K562 (cell line): ENCODE measurements around the gene LPAR5. TPM values are rescaled to one million over a fixed set of nuclear protein-coding genes. Genes with fewer than 3 reads are reported as not detected.

Source experiments
- ATAC-seq: fragments of 200-7000 bp; cut with Tn5 transposase; 3 replicates; pipeline ENCODE4 v1.9.1; 2020; ENCODE audit warnings: moderate library complexity
- BruUV-seq: library from RNA; stranded (reverse); fragments of 400-500 nt; replicated peaks from 2 replicates; lab custom pipeline; 2021; lab: Mats Ljungman, UMichigan
- CTCF ChIA-PET: fragments of 300-600 bp; formaldehyde crosslinking; extraction: SDS; loops from one replicate; lab custom pipeline; 2021; ENCODE audit warnings: low intra/inter-chr PET ratio; lab: Yijun Ruan, JAX
- POLR2A ChIA-PET: fragments of 300-600, 350-650 bp; sonication (Branson Sonifier 250); formaldehyde crosslinking; extraction: SDS; loops from one replicate; lab custom pipeline; 2021; ENCODE audit warnings: antibody characterized with exemption, inconsistent platforms; lab: Yijun Ruan, JAX
- DNase-seq, 4 experiments: peaks; one replicate each; pipeline versions ENCODE4 v3.0.0 to v3.0.0-alpha.2; 2011 to 2018; ENCODE audit warnings: low spot score in 3 of 4, mixed read lengths in 3 of 4; ENCODE audit errors: extremely low read depth in 1 of 4
- FAIRE-seq: peaks from 2 replicates; lab custom pipeline; 2011; peaks lifted over from hg19 to GRCh38; lab: Jason Lieb, UNC
- H2AFZ ChIP-seq: 2 replicates; pipeline ENCODE4 v1.6.0; 2011; ENCODE audit warnings: low read depth, low read length, control low read depth, inconsistent platforms
- H3K27ac ChIP-seq: fragments of 200-600 bp; 3 replicates; pipeline ENCODE4 v1.8.0; 2011; ENCODE audit warnings: low read depth, mild to moderate bottlenecking, control low read depth, inconsistent platforms, low read length, moderate library complexity, mixed read lengths; ENCODE audit errors: extremely low read depth
- H3K27me3 ChIP-seq, 2 experiments: fragments of 300-600 bp in 1 of 2; 2 replicates in 1 of 2; 3 replicates in 1 of 2; pipeline versions ENCODE4 v1.6.0 to v1.8.0; 2011; ENCODE audit warnings: inconsistent platforms in 2 of 2, low read length in 2 of 2, mild to moderate bottlenecking in 1 of 2, mixed read lengths in 1 of 2, moderate library complexity in 1 of 2; ENCODE audit not compliant: control insufficient read depth in 2 of 2, insufficient read depth in 2 of 2
- H3K36me3 ChIP-seq: fragments of 300-600 bp; 3 replicates; pipeline ENCODE4 v1.8.0; 2011; ENCODE audit warnings: mild to moderate bottlenecking, low read length, inconsistent platforms; ENCODE audit not compliant: control insufficient read depth, insufficient read depth
- H3K4me1 ChIP-seq, 2 experiments: fragments of 200-600 bp in 1 of 2; replicated peaks in 1 of 2; 2 replicates in 1 of 2; 3 replicates in 1 of 2; pipeline versions ENCODE4 v1.5.1 to v1.8.0; 2011; ENCODE audit warnings: inconsistent platforms in 2 of 2, low read length in 2 of 2, mild to moderate bottlenecking in 1 of 2, mixed read lengths in 1 of 2, moderate library complexity in 1 of 2; ENCODE audit not compliant: control insufficient read depth in 2 of 2, insufficient read depth in 2 of 2
- H3K4me2 ChIP-seq: 2 replicates; pipeline ENCODE4 v1.6.1; 2011; ENCODE audit warnings: low read length, control low read depth, inconsistent platforms, mixed read lengths; ENCODE audit not compliant: insufficient read depth
- H3K4me3 ChIP-seq: fragments of 200-600 bp; sonication (generic), shearing (Covaris generic); 2 replicates; pipeline ENCODE4 v1.5.1; 2016; ENCODE audit warnings: control low read depth, inconsistent platforms
- H3K79me2 ChIP-seq: fragments of 200-600 bp; 3 replicates; pipeline ENCODE4 v1.8.0; 2011; ENCODE audit warnings: low read length, inconsistent platforms; ENCODE audit not compliant: control insufficient read depth, insufficient read depth
- H3K9ac ChIP-seq, 2 experiments: 2 replicates each; pipeline versions ENCODE4 v1.6.0 to v1.6.1; 2011; ENCODE audit warnings: low read depth in 2 of 2, low read length in 2 of 2, control low read depth in 1 of 2, inconsistent platforms in 1 of 2, mild to moderate bottlenecking in 1 of 2, mixed read lengths in 1 of 2; ENCODE audit not compliant: insufficient read depth in 1 of 2
- H3K9me1 ChIP-seq: one replicate; pipeline ENCODE4 v1.6.0; 2011; ENCODE audit warnings: inconsistent platforms, mild to moderate bottlenecking, low read length, moderate library complexity; ENCODE audit not compliant: control insufficient read depth, insufficient read depth
- H3K9me3 ChIP-seq: replicated peaks from 2 replicates; pipeline ENCODE4 v1.5.1; 2011; ENCODE audit warnings: low read depth, low read length, inconsistent platforms; ENCODE audit not compliant: control insufficient read depth, insufficient read depth
- H4K20me1 ChIP-seq: replicated peaks from 2 replicates; pipeline ENCODE4 v1.6.1; 2011; ENCODE audit warnings: low read length, inconsistent platforms, mixed read lengths; ENCODE audit not compliant: control insufficient read depth, insufficient read depth
- ARID3A ChIP-seq: IDR thresholded peaks from 2 replicates; pipeline ENCODE4 v1.6.1; 2012; ENCODE audit warnings: low read depth, low read length, improper control_type of control experiment, borderline replicate concordance
- CTCF ChIP-seq, 3 experiments: IDR thresholded peaks in 2 of 3; conservative IDR thresholded peaks in 1 of 3; 2 replicates each; pipeline ENCODE4 v1.5.1; 2011 to 2012; ENCODE audit warnings: low read length in 3 of 3, mild to moderate bottlenecking in 3 of 3, control low read depth in 2 of 3, improper control_type of control experiment in 1 of 3, inconsistent platforms in 1 of 3, low read depth in 1 of 3, mixed read lengths in 1 of 3, moderate library complexity in 1 of 3; ENCODE audit not compliant: insufficient read depth in 2 of 3
- RAD21 ChIP-seq, 2 experiments: fragments of 250-450 bp in 1 of 2; fragments of 450-650 bp in 1 of 2; sonication (Bioruptor Pico) in 1 of 2; formaldehyde crosslinking in 1 of 2; IDR thresholded peaks in 1 of 2; conservative IDR thresholded peaks in 1 of 2; 2 replicates each; pipeline versions ENCODE4 v1.4.0 to v1.8.0; 2020 to 2022; ENCODE audit warnings: mild to moderate bottlenecking in 2 of 2, moderate library complexity in 1 of 2
- REST ChIP-seq, 2 experiments: fragments of 450-650 bp; formaldehyde crosslinking in 1 of 2; IDR thresholded peaks; 2 replicates each; pipeline versions ENCODE4 v1.4.0 to v1.6.1; 2014 to 2020; ENCODE audit warnings: mild to moderate bottlenecking in 2 of 2, borderline replicate concordance in 1 of 2, low read depth in 1 of 2
- SMARCE1 ChIP-seq: fragments of 450-650 bp; IDR thresholded peaks from 2 replicates; pipeline ENCODE4 v1.7.1; 2016; ENCODE audit warnings: mild to moderate bottlenecking
- TFAP4 ChIP-seq: sonication (generic); formaldehyde crosslinking; IDR thresholded peaks from 2 replicates; pipeline ENCODE4 v1.8.0; 2022; ENCODE audit warnings: missing genetic modification reagents, mild to moderate bottlenecking, moderate library complexity, borderline replicate concordance
- WGBS: fragments of 100-300 bp; shearing (Covaris generic); methylation state at CpG from one replicate; pipeline ENCODE4 v1.1.6; 2016; ENCODE audit warnings: low coverage, mixed read lengths; ENCODE audit not compliant: insufficient coverage; ENCODE audit errors: missing lambda C conversion rate; 5-methylcytosine and 5-hydroxymethylcytosine counted together
- in situ Hi-C: fragments of 300-500 bp; cut with MboI; formaldehyde crosslinking; loops from 4 replicates; pipeline ENCODE4 v1.15.0; 2018; ENCODE audit warnings: inconsistent platforms, mixed read lengths
- intact Hi-C: fragments of 100-400 bp; cut with micrococcal nuclease; formaldehyde crosslinking; loops from 2 replicates; pipeline ENCODE4 v1.14.2; 2022
- polyA plus RNA-seq, 8 experiments: library from polyadenylated mRNA; depleted of rRNA in 4 of 8; stranded (reverse) in 5 of 8; unstranded in 3 of 8; fragments of >200 nt; fragmentation: Nextera tagmentation in 2 of 8; fragmentation: Illumina TruSeq in 1 of 8; extraction: Ambion mirVana in 2 of 8; extraction: Trizol in 1 of 8; gene quantifications; 2 replicates each; pipeline versions ENCODE4 v1.2.1 to v1.2.3, GENCODE V29; 2011 to 2014; ENCODE audit warnings: inconsistent platforms in 1 of 8, missing spikeins in 1 of 8
- total RNA-seq, 7 experiments: library from RNA; depleted of rRNA in 6 of 7; stranded (reverse); fragments of >200 nt in 6 of 7; fragmentation: Illumina TruSeq in 2 of 7; extraction: Trizol in 2 of 7; gene quantifications; 2 replicates each; pipeline versions ENCODE4 v1.2.1 to v1.2.3, GENCODE V29; 2011 to 2021; ENCODE audit warnings: low replicate concordance in 1 of 7

LPAR5 gene
- total and polyA plus RNA-seq, 9 of the 15 experiments (the other 6 are each of a cell fraction or from before 2014, with no cell fraction given) = 1.3 to 11.7 (median 3.6) TPM

GRCh38 chr12:6644903-6645302 lies 9.1 kb upstream of the LPAR5 start:
- peaks cover 8% of the 10 kb centered on the region for H3K9me3 ChIP-seq
- H3K4me2 ChIP-seq = no peak overlapping the region
- no peak for FAIRE-seq
- TF ChIP-seq REST (IDR thresholded peaks at IDR 0.05; ENCODE audit: borderline replicate concordance) (peak; percentile 61; the same call in 1 of the 2 replicates), REST (CRISPR knock-in tag; IDR thresholded peaks at IDR 0.05; ENCODE audit: low read depth) (no peak), TFAP4 (CRISPR knock-in tag) (peak; percentile 52; the same call in 1 of the 2 replicates), SMARCE1 (no peak), RAD21 (CRISPR knock-in tag; conservative IDR thresholded peaks at IDR 0.05 in 1 of 2, IDR thresholded peaks at IDR 0.05 in 1 of 2) (peak; percentile 12 to 59; a peak in 2 of 4 replicates), CTCF (IDR thresholded peaks at IDR 0.05 in 2 of 3, conservative IDR thresholded peaks at IDR 0.05 in 1 of 3; ENCODE audit: insufficient read depth in 2 of 3, low read depth in 1 of 3, low read length in 3 of 3) (peak; percentile 10 to 53 (median 28); a peak in 2 of 6 replicates), ARID3A (no peak)
- no peak overlapping the region for H3K4me3 ChIP-seq
- H3K9me1 ChIP-seq = no peaks in the 10 kb centered on the region
- H3K9ac ChIP-seq = no peak overlapping the region
- CTCF ChIA-PET = interaction anchor here (0.9 kb wide), 1 partner anchor 28 kb away, joined by 3 read pairs; no protein-coding TSS in a partner anchor
- peak overlapping the region; percentile 82 for H2AFZ ChIP-seq
- H3K79me2 ChIP-seq = no peaks in the 10 kb centered on the region
- H4K20me1 ChIP-seq = no peaks in the 10 kb centered on the region
- intact Hi-C loops (loop anchor here (1.0 kb wide), 1 partner anchor 28 kb away; no protein-coding TSS in a partner anchor), in situ Hi-C loops (no loop called here)
- DNase-seq = no peak
- H3K27me3 ChIP-seq = no peaks in the 10 kb centered on the region
- H3K36me3 ChIP-seq = no peaks in the 10 kb centered on the region
- peak; percentile 54; the same call in 1 of the 3 replicates for ATAC-seq
- H3K27ac ChIP-seq = no peak overlapping the region
- WGBS = 18% methylated on average over 4 of the region's 5 CpGs
- POLR2A ChIA-PET = interaction anchor here (0.8 to 1.0 kb wide), 3 partner anchors 8 to 30 kb away, joined by 3 to 4 read pairs (median 3); partner anchors contain the start of gene LPAR5
- peaks cover 13 to 14% of the 10 kb centered on the region in 2 experiments; a peak in 4 of 5 replicates for H3K4me1 ChIP-seq
- BruUV-seq = no TSS peak
